Neural progenitor cell (in vitro differentiated cells): ENCODE measurements around the gene IL2.

Experiments used
- CTCF ChIP-seq: fragments of 200-600 bp; sonication (generic); IDR thresholded peaks from 2 replicates; pipeline ENCODE4 v1.5.1; 2017; ENCODE audit warnings: antibody characterized with exemption, mild to moderate bottlenecking
- EZH2 ChIP-seq: fragments of 200-600 bp; sonication (generic); IDR thresholded peaks from 2 replicates; pipeline ENCODE4 v1.6.1; 2017; ENCODE audit warnings: antibody characterized with exemption, mild to moderate bottlenecking, moderate library complexity
- EZH2phosphoT487 ChIP-seq: fragments of 200-600 bp; sonication (generic); IDR thresholded peaks from 2 replicates; pipeline ENCODE4 v1.6.1; 2017; ENCODE audit warnings: antibody characterized with exemption

GRCh38 chr4:122431351-122431750 lies 25.2 kb downstream of the IL2 start:
- TF ChIP-seq EZH2, result no peak
- TF ChIP-seq CTCF, result no peak
- TF ChIP-seq EZH2phosphoT487, result no peak
